Natural killer cell (primary cell): Measurements from ENCODE around the gene NHERF1. TPM values are rescaled to one million over a fixed set of nuclear protein-coding genes. Genes with fewer than 3 reads are reported as not detected.
A peak's percentile ranks its signal among the peaks of the same experiment; 100 is the strongest.

ENCODE experiments used
- ATAC-seq, 3 donors: fragments of 150-1000 bp in 2 of 3; fragments of 200-7000 bp in 1 of 3; cut with Tn5 transposase; 1 replicate in 1 of 3; 2 replicates in 2 of 3; pipeline ENCODE4 v1.10.0; 2021; ENCODE audit warnings: mild to moderate bottlenecking in 2 of 3, moderate library complexity in 2 of 3
- DNase-seq, 2 donors: peaks; one replicate each; pipeline versions ENCODE4 v3.0.0 to v3.0.0-alpha.2; 2013 to 2021; ENCODE audit warnings: mixed read lengths in 1 of 2
- H3K27ac ChIP-seq: one replicate; pipeline ENCODE4 v1.5.1; 2013; ENCODE audit warnings: mild to moderate bottlenecking, low read length
- H3K27me3 ChIP-seq: one replicate; pipeline ENCODE4 v1.6.1; 2013; ENCODE audit warnings: low read length; ENCODE audit not compliant: control insufficient read depth, insufficient read depth
- H3K36me3 ChIP-seq: one replicate; pipeline ENCODE4 v1.6.1; 2013; ENCODE audit warnings: low read length; ENCODE audit not compliant: control insufficient read depth, insufficient read depth
- H3K4me1 ChIP-seq: one replicate; pipeline ENCODE4 v1.6.1; 2013; ENCODE audit warnings: low read length; ENCODE audit not compliant: control insufficient read depth, insufficient read depth
- H3K4me3 ChIP-seq: one replicate; pipeline ENCODE4 v1.5.1; 2013; ENCODE audit warnings: low read length
- H3K9me3 ChIP-seq: one replicate; pipeline ENCODE4 v1.6.1; 2013; ENCODE audit warnings: low read length; ENCODE audit not compliant: control insufficient read depth, insufficient read depth
- H3K27ac Mint-ChIP-seq, 2 donors: one replicate each; pipeline ENCODE4 v1.8.0; 2022; ENCODE audit warnings: mild to moderate bottlenecking in 2 of 2, mixed read lengths in 2 of 2, moderate library complexity in 1 of 2
- H3K27me3 Mint-ChIP-seq, 2 donors: one replicate each; pipeline ENCODE4 v1.8.0; 2022; ENCODE audit warnings: low read depth in 2 of 2, mixed read lengths in 2 of 2
- H3K36me3 Mint-ChIP-seq: one replicate; pipeline ENCODE4 v1.8.0; 2022; ENCODE audit warnings: mixed read lengths
- H3K4me1 Mint-ChIP-seq, 2 donors: one replicate each; pipeline ENCODE4 v1.8.0; 2022; ENCODE audit warnings: mixed read lengths in 2 of 2
- H3K4me3 Mint-ChIP-seq: one replicate; pipeline ENCODE4 v1.8.0; 2022; ENCODE audit warnings: mild to moderate bottlenecking, moderate library complexity, mixed read lengths
- H3K9me3 Mint-ChIP-seq, 2 donors: one replicate each; pipeline ENCODE4 v1.8.0; 2022; ENCODE audit warnings: mixed read lengths in 2 of 2
- CTCF ChIP-seq: fragments of 200-600 bp; IDR thresholded peaks from one replicate; pipeline ENCODE4 v1.8.0; 2022; ENCODE audit warnings: antibody characterized with exemption
- WGBS: methylation state at CpG from one replicate; pipeline ENCODE4 v1.1.7; 2013; ENCODE audit warnings: missing lambda C conversion rate; ENCODE audit not compliant: insufficient coverage; 5-methylcytosine and 5-hydroxymethylcytosine counted together
- intact Hi-C: fragments of 100-400 bp; cut with micrococcal nuclease; formaldehyde crosslinking; loops from one replicate; pipeline ENCODE4 v1.14.2; 2022
- total RNA-seq, 4 donors: library from RNA; stranded (reverse); fragments of 120-200 nt in 1 of 4; gene quantifications; one replicate each; pipeline versions ENCODE4 v1.2.3 to v1.2.4, GENCODE V29; 2013 to 2022

NHERF1 gene
- total RNA-seq, 3 donors from 2014 or later (not counting 1 experiment from before 2014, with no cell fraction given), result 323 to 372 (median 362) TPM

GRCh38 chr17:74737299-74738050, 11.0 kb upstream of the NHERF1 start:
- ATAC-seq, result peak; percentile 9 to 34 (median 16)
- Histone ChIP-seq H3K36me3 (peaks cover 5% of the 10 kb centered on the region), H3K4me3 (peak overlapping the region; percentile 90), H3K27me3 (no peaks in the 10 kb centered on the region), H3K4me1 (peaks cover 92% of the 10 kb centered on the region), H3K9me3 (peaks cover 7% of the 10 kb centered on the region), H3K27ac (peak overlapping the region; percentile 66)
- Mint-ChIP-seq H3K27me3 (peaks cover 0 to 4% of the 10 kb centered on the region in 2 donors), H3K27ac (peak overlapping the region; percentile 90 to 93), H3K4me3 (peak overlapping the region; percentile 92), H3K9me3 (no peaks in the 10 kb centered on the region), H3K4me1 (peaks cover 40 to 51% of the 10 kb centered on the region in 2 donors), H3K36me3 (no peaks in the 10 kb centered on the region)
- peak; percentile 25 for TF ChIP-seq CTCF
- WGBS, result under 1% methylated on average over 38 of the region's 38 CpGs
- intact Hi-C loops, result loop anchor here (1.0 to 5.0 kb wide), 2 partner anchors 80 to 265 kb away; no protein-coding TSS in a partner anchor
- peak in 1 of 2 donors; percentile 82 for DNase-seq

- H3K4me1 Mint-ChIP-seq, result peaks cover 48 to 60% of the 10 kb centered on the region in 2 donors
- Histone ChIP-seq H3K4me3 (peak overlapping the region; percentile 90), H3K4me1 (peaks cover 94% of the 10 kb centered on the region), H3K36me3 (peaks cover 7% of the 10 kb centered on the region), H3K9me3 (peaks cover 5% of the 10 kb centered on the region), H3K27me3 (no peaks in the 10 kb centered on the region), H3K27ac (peak overlapping the region; percentile 66)
- peak overlapping the region; percentile 92 for H3K4me3 Mint-ChIP-seq
- ATAC-seq (peak; percentile 75 to 89 (median 86)), DNase-seq (peak; percentile 76 to 87)
- H3K27ac Mint-ChIP-seq, result peak overlapping the region; percentile 90 to 93
- WGBS, result 3% methylated on average over 16 of the region's 16 CpGs
- no peaks in the 10 kb centered on the region for H3K9me3 Mint-ChIP-seq
- no peak for TF ChIP-seq CTCF
- peaks cover 0 to 4% of the 10 kb centered on the region in 2 donors for H3K27me3 Mint-ChIP-seq
- H3K36me3 Mint-ChIP-seq, result no peaks in the 10 kb centered on the region
- intact Hi-C loops, result loop anchor here (5.0 kb wide), 1 partner anchor 266 kb away; no protein-coding TSS in a partner anchor
These were observed 10.1 kb upstream of the NHERF1 start for GRCh38 chr17:74738051-74738996.

GRCh38 chr17:74739227-74739831, 9.1 kb upstream of the NHERF1 start:
- Histone ChIP-seq H3K27ac (peak overlapping the region; percentile 66), H3K4me1 (peaks cover 94% of the 10 kb centered on the region), H3K27me3 (no peaks in the 10 kb centered on the region), H3K4me3 (peak overlapping the region; percentile 0), H3K36me3 (peaks cover 16% of the 10 kb centered on the region), H3K9me3 (no peaks in the 10 kb centered on the region)
- H3K4me3 Mint-ChIP-seq, result peak overlapping the region; percentile 92
- peak overlapping the region; percentile 90 to 93 for H3K27ac Mint-ChIP-seq
- no peaks in the 10 kb centered on the region for H3K9me3 Mint-ChIP-seq
- DNase-seq (peak in 1 of 2 donors; percentile 57), ATAC-seq (no peak)
- WGBS, result 46% methylated on average over 10 of the region's 12 CpGs
- H3K4me1 Mint-ChIP-seq, result peaks cover 58 to 70% of the 10 kb centered on the region in 2 donors
- no peak for TF ChIP-seq CTCF
- H3K27me3 Mint-ChIP-seq, result peaks cover 0 to 4% of the 10 kb centered on the region in 2 donors
- intact Hi-C loops, result loop anchor here (5.0 kb wide), 1 partner anchor 267 kb away; no protein-coding TSS in a partner anchor
- H3K36me3 Mint-ChIP-seq, result no peaks in the 10 kb centered on the region
